IMR-90 (cell line): ENCODE data around the gene DLGAP4. TPM values are rescaled to one million over a fixed set of nuclear protein-coding genes. Genes with fewer than 3 reads are reported as not detected.
A peak's percentile ranks its signal among the peaks of the same experiment; 100 is the strongest.

Experiments
- ATAC-seq: fragments of 200-7000 bp; cut with Tn5 transposase; 2 replicates; pipeline ENCODE4 v1.9.1; 2020; ENCODE audit warnings: low read depth, mild to moderate bottlenecking, moderate library complexity
- BruUV-seq: library from RNA; stranded (reverse); fragments of 400-500 nt; replicated peaks from 2 replicates; lab custom pipeline; 2021; lab: Mats Ljungman, UMichigan
- CTCF ChIA-PET: fragments of 300-600 bp; formaldehyde crosslinking; extraction: SDS; loops from one replicate; lab custom pipeline; 2021; ENCODE audit warnings: antibody characterized with exemption; lab: Yijun Ruan, JAX
- POLR2A ChIA-PET: fragments of 300-600 bp; sonication (Branson Sonifier 250); formaldehyde crosslinking; loops from one replicate; lab custom pipeline; 2022; ENCODE audit warnings: antibody characterized with exemption; ENCODE audit not compliant: unreplicated experiment; lab: Charles Lee
- DNase-seq: peaks from one replicate; pipeline ENCODE4 v3.0.0; 2013
- H2AFZ ChIP-seq: replicated peaks from 2 replicates; pipeline ENCODE3; 2013; ENCODE audit warnings: low read length, mild to moderate bottlenecking; ENCODE audit not compliant: poor library complexity
- H2AK5ac ChIP-seq: 2 replicates; pipeline ENCODE4 v1.6.1; 2013; ENCODE audit warnings: low read depth, low read length, inconsistent platforms
- H2AK9ac ChIP-seq: replicated peaks from 2 replicates; pipeline ENCODE3; 2013; ENCODE audit warnings: mild to moderate bottlenecking, low read depth, low read length, moderate library complexity; ENCODE audit not compliant: poor library complexity
- H2BK120ac ChIP-seq: 2 replicates; pipeline ENCODE4 v1.6.1; 2013; ENCODE audit warnings: low read depth, low read length, inconsistent platforms
- H2BK15ac ChIP-seq: 3 replicates; pipeline ENCODE4 v1.6.1; 2013; ENCODE audit warnings: low read depth, low read length, inconsistent platforms
- H2BK20ac ChIP-seq: 2 replicates; pipeline ENCODE4 v1.6.1; 2013; ENCODE audit warnings: low read depth, mild to moderate bottlenecking, inconsistent platforms, low read length, moderate library complexity
- H2BK5ac ChIP-seq: 2 replicates; pipeline ENCODE4 v1.6.1; 2013; ENCODE audit warnings: mild to moderate bottlenecking, low read depth, low read length, inconsistent platforms; ENCODE audit not compliant: poor library complexity, severe bottlenecking
- H3K14ac ChIP-seq: replicated peaks from 2 replicates; pipeline ENCODE4 v1.6.1; 2013; ENCODE audit warnings: low read depth, low read length, inconsistent platforms
- H3K18ac ChIP-seq: 2 replicates; pipeline ENCODE4 v1.6.1; 2013; ENCODE audit warnings: low read depth, low read length, control low read depth
- H3K23ac ChIP-seq: 2 replicates; pipeline ENCODE4 v1.6.1; 2013; ENCODE audit warnings: low read depth, low read length, inconsistent platforms
- H3K27ac ChIP-seq: 2 replicates; pipeline ENCODE4 v1.5.1; 2013; ENCODE audit warnings: mild to moderate bottlenecking, control low read depth, low read length; ENCODE audit not compliant: insufficient read depth
- H3K27me3 ChIP-seq: 2 replicates; pipeline ENCODE4 v1.6.1; 2013; ENCODE audit warnings: low read length; ENCODE audit not compliant: control insufficient read depth, insufficient read depth
- H3K36me3 ChIP-seq: 2 replicates; pipeline ENCODE4 v1.6.1; 2013; ENCODE audit warnings: low read length, mixed read lengths; ENCODE audit not compliant: control insufficient read depth, insufficient read depth
- H3K4ac ChIP-seq: 2 replicates; pipeline ENCODE4 v1.6.1; 2013; ENCODE audit warnings: low read depth, low read length, inconsistent platforms
- H3K4me1 ChIP-seq: 2 replicates; pipeline ENCODE4 v1.6.1; 2013; ENCODE audit warnings: low read length, mixed read lengths; ENCODE audit not compliant: control insufficient read depth, insufficient read depth
- H3K4me2 ChIP-seq: 2 replicates; pipeline ENCODE4 v1.6.1; 2013; ENCODE audit warnings: low read depth, mild to moderate bottlenecking, control low read depth, low read length, moderate library complexity
- H3K4me3 ChIP-seq: 2 replicates; pipeline ENCODE4 v1.5.1; 2013; ENCODE audit warnings: low read depth, mild to moderate bottlenecking, control low read depth, low read length, moderate library complexity; ENCODE audit not compliant: insufficient read depth
- H3K56ac ChIP-seq: 2 replicates; pipeline ENCODE4 v1.6.1; 2013; ENCODE audit warnings: low read length, inconsistent platforms; ENCODE audit not compliant: insufficient read depth; ENCODE audit errors: extremely low read depth
- H3K79me1 ChIP-seq, 2 experiments: 2 replicates each; pipeline ENCODE4 v1.6.1; 2013; ENCODE audit warnings: low read length in 2 of 2, inconsistent platforms in 1 of 2, low read depth in 1 of 2
- H3K9ac ChIP-seq: 2 replicates; pipeline ENCODE4 v1.6.1; 2013; ENCODE audit warnings: low read depth, low read length, control low read depth
- H3K9me1 ChIP-seq: 2 replicates; pipeline ENCODE4 v1.6.1; 2013; ENCODE audit warnings: low read length, inconsistent platforms; ENCODE audit not compliant: insufficient read depth
- H3K9me3 ChIP-seq: 2 replicates; pipeline ENCODE4 v1.6.1; 2013; ENCODE audit warnings: low read length; ENCODE audit not compliant: control insufficient read depth, insufficient read depth
- H4K20me1 ChIP-seq: 2 replicates; pipeline ENCODE4 v1.6.1; 2013; ENCODE audit warnings: low read length, inconsistent platforms; ENCODE audit not compliant: insufficient read depth
- H4K5ac ChIP-seq: 2 replicates; pipeline ENCODE4 v1.6.1; 2013; ENCODE audit warnings: mild to moderate bottlenecking, low read depth, low read length, control low read depth
- H4K8ac ChIP-seq, 2 experiments: 2 replicates each; pipeline ENCODE4 v1.6.1; 2013; ENCODE audit warnings: low read depth in 2 of 2, low read length in 2 of 2, control low read depth in 1 of 2, inconsistent platforms in 1 of 2
- H4K91ac ChIP-seq: 2 replicates; pipeline ENCODE4 v1.6.1; 2013; ENCODE audit warnings: low read depth, low read length, inconsistent platforms; ENCODE audit not compliant: insufficient read depth
- BHLHE40 ChIP-seq: fragments of 150-350 bp; IDR thresholded peaks from 2 replicates; pipeline ENCODE4 v1.6.1; 2016; ENCODE audit warnings: mild to moderate bottlenecking, low read depth, low read length
- ELK1 ChIP-seq: fragments of 150-350 bp; IDR thresholded peaks from 2 replicates; pipeline ENCODE4 v1.6.1; 2016; ENCODE audit warnings: low read depth, mild to moderate bottlenecking, low read length, moderate library complexity, borderline replicate concordance
- FOS ChIP-seq: fragments of 150-350 bp; IDR thresholded peaks from 2 replicates; pipeline ENCODE4 v1.6.1; 2016; ENCODE audit warnings: low read depth, low read length
- MXI1 ChIP-seq: IDR thresholded peaks from 2 replicates; pipeline ENCODE4 v1.6.1; 2012; ENCODE audit warnings: low read depth, mild to moderate bottlenecking, low read length, moderate library complexity, borderline replicate concordance
- POLR2A ChIP-seq: IDR thresholded peaks from 2 replicates; pipeline ENCODE4 v1.6.1; 2012; ENCODE audit warnings: mild to moderate bottlenecking, low read depth, low read length
- RCOR1 ChIP-seq: IDR thresholded peaks from 2 replicates; pipeline ENCODE4 v1.6.1; 2012; ENCODE audit warnings: mild to moderate bottlenecking, low read length, improper control_type of control experiment; ENCODE audit not compliant: insufficient replicate concordance
- SMC3 ChIP-seq: fragments of 150-350 bp; IDR thresholded peaks from 2 replicates; pipeline ENCODE4 v1.6.1; 2016; ENCODE audit warnings: low read depth, mild to moderate bottlenecking, antibody characterized with exemption, low read length, moderate library complexity
- WGBS, 2 experiments: methylation state at CpG; one replicate each; pipeline versions ENCODE4 v1.1.5 to v1.1.7; 2013; ENCODE audit warnings: missing lambda C conversion rate in 2 of 2; ENCODE audit not compliant: insufficient read length in 1 of 2; ENCODE audit errors: extremely low coverage in 2 of 2; 5-methylcytosine and 5-hydroxymethylcytosine counted together
- dilution Hi-C: fragments of 300-500 bp; cut with HindIII; formaldehyde crosslinking; loops from one replicate; pipeline ENCODE4 v1.14.3; 2018; ENCODE audit warnings: low sequenced_read_pairs; ENCODE audit not compliant: unreplicated experiment
- in situ Hi-C: fragments of 300-500 bp; cut with MboI; formaldehyde crosslinking; loops from 3 replicates; pipeline ENCODE4 v1.14.3; 2019; ENCODE audit warnings: low sequenced_read_pairs, inconsistent platforms, mixed read lengths
- intact Hi-C: fragments of 100-400 bp; cut with micrococcal nuclease; formaldehyde crosslinking; loops from 2 replicates; pipeline ENCODE4 v1.10.0; 2022
- polyA plus RNA-seq, 3 experiments: library from polyadenylated mRNA; depleted of rRNA; stranded (reverse); fragments of >200 nt; gene quantifications; 2 replicates each; pipeline ENCODE4 v1.2.3, GENCODE V29; 2012; ENCODE audit warnings: low replicate concordance in 1 of 3
- total RNA-seq: library from RNA; depleted of rRNA; stranded (reverse); fragments of >200 nt; gene quantifications from 2 replicates; pipeline ENCODE4 v1.2.3, GENCODE V29; 2012
- TF ChIP-seq, protein P1 (sequence below): fragments of 150-350 bp; IDR thresholded peaks from 2 replicates; pipeline ENCODE4 v1.6.1; 2017; ENCODE audit warnings: mild to moderate bottlenecking, antibody characterized with exemption, low read length, low read depth
- TF ChIP-seq, protein P2 (sequence below): conservative IDR thresholded peaks from 2 replicates; pipeline ENCODE4 v1.5.1; 2012; ENCODE audit warnings: mild to moderate bottlenecking, low read depth, low read length, improper control_type of control experiment

The DLGAP4 gene
- total and polyA plus RNA-seq, 2 of the 4 experiments (the other 2 are of a cell fraction), result 32.3 to 73.2 TPM

DNA sequence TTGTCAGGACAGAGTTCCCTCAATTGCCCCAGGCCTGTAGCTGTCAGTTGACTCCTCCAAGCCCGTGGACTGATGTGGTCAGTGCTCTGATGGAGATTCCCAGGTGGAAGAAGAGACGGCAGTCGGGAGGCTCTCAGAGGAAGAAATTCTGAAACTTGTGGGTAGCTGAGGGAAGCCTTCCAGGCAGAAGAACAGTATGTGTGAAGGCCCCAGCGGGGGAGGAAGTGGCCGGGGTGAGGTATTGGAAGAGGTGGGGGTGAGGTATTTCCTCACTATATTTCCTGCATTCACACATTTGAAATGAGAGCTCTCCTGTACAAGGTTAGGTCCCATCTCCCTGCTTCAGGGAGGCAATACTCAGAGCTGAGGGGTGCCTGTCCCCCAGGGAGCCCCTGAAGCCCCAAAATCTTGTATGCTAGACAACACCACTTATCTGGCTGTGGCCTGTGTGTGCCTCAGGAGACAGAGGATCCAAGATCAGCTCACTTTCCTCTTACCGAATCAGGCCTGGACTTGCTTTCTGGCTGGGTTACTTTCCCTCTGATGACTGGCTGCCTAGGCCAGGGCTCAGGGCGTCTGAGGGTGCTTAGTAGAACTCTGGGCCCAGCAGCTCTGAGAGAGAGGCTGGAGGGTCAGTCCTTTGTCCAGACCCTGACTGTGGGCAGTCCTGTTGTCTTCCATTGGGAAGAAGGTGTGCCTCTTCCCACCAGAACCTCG is 185.9 kb downstream of the DLGAP4 start (continued):
- TF ChIP-seq, protein P1, sequence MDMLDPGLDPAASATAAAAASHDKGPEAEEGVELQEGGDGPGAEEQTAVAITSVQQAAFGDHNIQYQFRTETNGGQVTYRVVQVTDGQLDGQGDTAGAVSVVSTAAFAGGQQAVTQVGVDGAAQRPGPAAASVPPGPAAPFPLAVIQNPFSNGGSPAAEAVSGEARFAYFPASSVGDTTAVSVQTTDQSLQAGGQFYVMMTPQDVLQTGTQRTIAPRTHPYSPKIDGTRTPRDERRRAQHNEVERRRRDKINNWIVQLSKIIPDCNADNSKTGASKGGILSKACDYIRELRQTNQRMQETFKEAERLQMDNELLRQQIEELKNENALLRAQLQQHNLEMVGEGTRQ, result no peak

DNA sequence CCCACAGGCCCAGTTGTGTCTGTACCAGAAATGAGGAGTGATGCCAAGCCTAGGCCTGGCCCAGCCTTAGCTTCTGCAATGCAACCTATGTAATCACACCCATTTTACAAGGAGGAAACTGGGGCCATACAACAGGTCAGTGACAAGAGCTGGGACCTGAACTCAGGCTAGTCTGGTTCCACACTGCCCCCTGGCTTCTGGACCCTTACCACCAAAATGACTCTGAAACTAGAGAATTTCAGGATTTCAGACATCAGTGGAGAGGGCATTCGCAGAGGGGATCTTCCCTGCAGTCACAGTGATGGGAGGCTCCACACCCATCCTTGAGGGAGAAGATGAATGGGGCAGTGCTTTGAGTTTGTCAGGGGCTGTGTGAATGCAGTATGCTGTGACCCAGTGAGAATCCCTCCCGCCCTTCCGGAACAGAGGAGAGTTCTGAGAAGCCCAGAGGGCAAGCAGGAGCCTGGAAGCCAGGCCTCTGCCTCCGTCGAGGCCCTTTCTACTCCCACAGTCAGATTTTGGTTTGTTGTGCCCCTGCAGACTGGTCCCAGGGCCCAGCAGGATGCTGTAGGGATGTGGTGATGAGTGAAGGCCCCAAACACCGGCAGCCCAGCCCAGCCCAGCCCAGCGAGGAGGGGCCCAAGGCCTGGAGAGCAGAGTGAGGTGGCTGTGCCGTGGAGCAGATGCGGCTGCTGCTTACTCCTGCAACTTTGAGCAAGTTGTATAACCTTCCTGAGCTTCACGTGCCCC is 187.1 kb downstream of the DLGAP4 start:
- Histone ChIP-seq H3K9ac (no peak overlapping the region), H2BK15ac (no peak overlapping the region), H3K27me3 (no peaks in the 10 kb centered on the region), H3K4me2 (no peak overlapping the region), H3K79me1 (peaks cover 25 to 93% of the 10 kb centered on the region in 2 experiments), H3K18ac (no peak overlapping the region), H2BK5ac (no peak overlapping the region), H2BK20ac (no peak overlapping the region), H3K36me3 (peaks cover 28% of the 10 kb centered on the region), H3K4me1 (peaks cover 34% of the 10 kb centered on the region), H4K91ac (no peak overlapping the region), H3K4me3 (no peak overlapping the region), H3K14ac (no peak overlapping the region), H3K9me3 (no peaks in the 10 kb centered on the region), H3K4ac (no peak overlapping the region), H3K56ac (no peak overlapping the region), H2AK5ac (peak overlapping the region; percentile 13; the same call in 1 of the 2 replicates), H3K27ac (no peak overlapping the region), H4K20me1 (peaks cover 97% of the 10 kb centered on the region), H4K5ac (no peak overlapping the region), H3K9me1 (peaks cover 54% of the 10 kb centered on the region), H4K8ac (peak overlapping the region in 1 of 2 experiments; percentile 15; a peak in 1 of 4 replicates), H2AK9ac (peak overlapping the region; percentile 44), H2AFZ (no peak overlapping the region), H2BK120ac (no peak overlapping the region), H3K23ac (peak overlapping the region; percentile 52; the same call in 1 of the 2 replicates)
- DNase-seq (no peak), ATAC-seq (peak; percentile 5; the same call in 1 of the 2 replicates)
- intact Hi-C loops (no loop called here), dilution Hi-C loops (no loop called here), in situ Hi-C loops (no loop called here)
- BruUV-seq, result no TSS peak
- 88% methylated on average over 3 of the region's 10 CpGs; no CpG with 5 or more reads in 1 of the 2 experiments for WGBS, 2 experiments
- TF ChIP-seq FOS (no peak), SMC3 (no peak), ELK1 (no peak), BHLHE40 (no peak), POLR2A (no peak), MXI1 (no peak), RCOR1 (no peak)
- TF ChIP-seq, protein P2, sequence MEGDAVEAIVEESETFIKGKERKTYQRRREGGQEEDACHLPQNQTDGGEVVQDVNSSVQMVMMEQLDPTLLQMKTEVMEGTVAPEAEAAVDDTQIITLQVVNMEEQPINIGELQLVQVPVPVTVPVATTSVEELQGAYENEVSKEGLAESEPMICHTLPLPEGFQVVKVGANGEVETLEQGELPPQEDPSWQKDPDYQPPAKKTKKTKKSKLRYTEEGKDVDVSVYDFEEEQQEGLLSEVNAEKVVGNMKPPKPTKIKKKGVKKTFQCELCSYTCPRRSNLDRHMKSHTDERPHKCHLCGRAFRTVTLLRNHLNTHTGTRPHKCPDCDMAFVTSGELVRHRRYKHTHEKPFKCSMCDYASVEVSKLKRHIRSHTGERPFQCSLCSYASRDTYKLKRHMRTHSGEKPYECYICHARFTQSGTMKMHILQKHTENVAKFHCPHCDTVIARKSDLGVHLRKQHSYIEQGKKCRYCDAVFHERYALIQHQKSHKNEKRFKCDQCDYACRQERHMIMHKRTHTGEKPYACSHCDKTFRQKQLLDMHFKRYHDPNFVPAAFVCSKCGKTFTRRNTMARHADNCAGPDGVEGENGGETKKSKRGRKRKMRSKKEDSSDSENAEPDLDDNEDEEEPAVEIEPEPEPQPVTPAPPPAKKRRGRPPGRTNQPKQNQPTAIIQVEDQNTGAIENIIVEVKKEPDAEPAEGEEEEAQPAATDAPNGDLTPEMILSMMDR, result peak; percentile 29
- ChIA-PET POLR2A (no interaction called here), CTCF (no interaction called here)
